OCI-LY7 (cell line): ENCODE results near the gene KCNJ2. TPM values are rescaled to one million over a fixed set of nuclear protein-coding genes. Genes with fewer than 3 reads are reported as not detected.

Experiments
- BruUV-seq: library from RNA; stranded (reverse); fragments of 400-500 nt; replicated peaks from 2 replicates; lab custom pipeline; 2021; lab: Mats Ljungman, UMichigan
- CTCF ChIA-PET: fragments of 300-600 bp; sonication (Branson Sonifier 250); formaldehyde crosslinking; loops from one replicate; lab custom pipeline; 2022; ENCODE audit warnings: antibody characterized with exemption; ENCODE audit not compliant: unreplicated experiment; lab: Charles Lee
- POLR2A ChIA-PET: fragments of 300-600 bp; sonication (Branson Sonifier 250); formaldehyde crosslinking; loops from one replicate; lab custom pipeline; 2022; ENCODE audit warnings: antibody characterized with exemption; lab: Charles Lee
- DNase-seq: peaks from one replicate; pipeline ENCODE4 v3.0.0-alpha.2; 2015; ENCODE audit warnings: low spot score
- H2AFZ ChIP-seq: fragments of 200-600 bp; sonication (generic), shearing (Covaris generic); 2 replicates; pipeline ENCODE4 v1.6.1; 2014; ENCODE audit warnings: mild to moderate bottlenecking, antibody characterized with exemption, low read length, moderate library complexity
- H3K27ac ChIP-seq: fragments of 200-600 bp; sonication (generic); 2 replicates; pipeline ENCODE4 v1.5.1; 2014; ENCODE audit warnings: mixed run types, low read depth, mild to moderate bottlenecking, moderate library complexity, low read length, inconsistent platforms; ENCODE audit not compliant: poor library complexity, severe bottlenecking
- H3K36me3 ChIP-seq: fragments of 200-600 bp; sonication (generic); 2 replicates; pipeline ENCODE4 v1.6.1; 2014; ENCODE audit warnings: mild to moderate bottlenecking, antibody characterized with exemption, low read length, moderate library complexity, mixed read lengths; ENCODE audit not compliant: insufficient read depth
- H3K4me1 ChIP-seq: fragments of 200-600 bp; sonication (generic); 2 replicates; pipeline ENCODE4 v1.5.1; 2014; ENCODE audit warnings: mild to moderate bottlenecking, low read length; ENCODE audit not compliant: insufficient read depth, poor library complexity, severe bottlenecking
- H3K4me2 ChIP-seq: fragments of 200-600 bp; sonication (generic); 2 replicates; pipeline ENCODE4 v1.6.1; 2014; ENCODE audit warnings: mild to moderate bottlenecking, low read length
- H3K4me3 ChIP-seq: fragments of 200-600 bp; sonication (generic); 2 replicates; pipeline ENCODE4 v1.5.1; 2014; ENCODE audit warnings: mild to moderate bottlenecking, low read depth, low read length; ENCODE audit not compliant: poor library complexity, severe bottlenecking
- H3K79me2 ChIP-seq: fragments of 200-600 bp; sonication (generic); 2 replicates; pipeline ENCODE4 v1.6.1; 2016; ENCODE audit warnings: low read depth, mild to moderate bottlenecking, low read length, moderate library complexity, mixed read lengths; ENCODE audit not compliant: insufficient read depth
- H3K9me2 ChIP-seq: fragments of 200-600 bp; sonication (generic); 2 replicates; pipeline ENCODE4 v1.6.1; 2016; ENCODE audit warnings: mild to moderate bottlenecking, low read length, mixed read lengths; ENCODE audit not compliant: insufficient read depth
- H3K9me3 ChIP-seq: fragments of 200-600 bp; sonication (generic); 2 replicates; pipeline ENCODE4 v1.6.1; 2014; ENCODE audit warnings: mild to moderate bottlenecking, mixed run types, low read length, mixed read lengths
- H4K20me1 ChIP-seq: fragments of 200-600 bp; sonication (generic); 2 replicates; pipeline ENCODE4 v1.6.1; 2014; ENCODE audit warnings: mild to moderate bottlenecking, antibody characterized with exemption, low read length, moderate library complexity, mixed read lengths; ENCODE audit not compliant: insufficient read depth
- EZH2phosphoT487 ChIP-seq: fragments of 200-600 bp; sonication (generic); IDR thresholded peaks from 2 replicates; pipeline ENCODE4 v1.6.1; 2018; ENCODE audit warnings: low read depth, borderline replicate concordance, mild to moderate bottlenecking, mixed run types, antibody characterized with exemption, low read length, moderate library complexity, mixed read lengths
- intact Hi-C: fragments of 100-400 bp; cut with micrococcal nuclease; formaldehyde crosslinking; loops from one replicate; pipeline ENCODE4 v1.10.0; 2022; ENCODE audit not compliant: unreplicated experiment
- total RNA-seq, 2 experiments: library from RNA; depleted of rRNA in 1 of 2; stranded (reverse); fragments of >200 nt in 1 of 2; shearing (Covaris generic) in 1 of 2; gene quantifications; 2 replicates each; pipeline ENCODE4 v1.2.3, GENCODE V29; 2014 to 2022
- TF ChIP-seq, protein P1 (sequence below): fragments of 200-600 bp; sonication (generic); conservative IDR thresholded peaks from 2 replicates; pipeline ENCODE4 v1.5.1; 2014; ENCODE audit warnings: mild to moderate bottlenecking, antibody characterized with exemption, low read length, moderate library complexity, mixed read lengths

The KCNJ2 gene
- total RNA-seq, 2 experiments from 2014 or later = 0.55 to 0.88 TPM

DNA sequence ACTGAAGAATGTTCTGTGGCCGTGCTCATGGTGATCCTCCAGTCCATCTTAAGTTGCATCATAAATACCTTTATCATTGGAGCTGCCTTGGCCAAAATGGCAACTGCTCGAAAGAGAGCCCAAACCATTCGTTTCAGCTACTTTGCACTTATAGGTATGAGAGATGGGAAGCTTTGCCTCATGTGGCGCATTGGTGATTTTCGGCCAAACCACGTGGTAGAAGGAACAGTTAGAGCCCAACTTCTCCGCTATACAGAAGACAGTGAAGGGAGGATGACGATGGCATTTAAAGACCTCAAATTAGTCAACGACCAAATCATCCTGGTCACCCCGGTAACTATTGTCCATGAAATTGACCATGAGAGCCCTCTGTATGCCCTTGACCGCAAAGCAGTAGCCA is 36.8 kb upstream of the KCNJ2 start:
- ChIA-PET CTCF (no interaction called here), POLR2A (interaction anchor here (0.6 to 0.9 kb wide), 5 partner anchors 27 to 982 kb away, joined by 3 to 4 read pairs (median 3); no protein-coding TSS in a partner anchor)
- H3K36me3 ChIP-seq = no peaks in the 10 kb centered on the region
- H2AFZ ChIP-seq = no peak overlapping the region
- H3K27ac ChIP-seq = no peak overlapping the region
- H3K4me3 ChIP-seq = no peak overlapping the region
- DNase-seq = no peak
- no peak overlapping the region for H3K4me2 ChIP-seq
- TF ChIP-seq, protein P1, sequence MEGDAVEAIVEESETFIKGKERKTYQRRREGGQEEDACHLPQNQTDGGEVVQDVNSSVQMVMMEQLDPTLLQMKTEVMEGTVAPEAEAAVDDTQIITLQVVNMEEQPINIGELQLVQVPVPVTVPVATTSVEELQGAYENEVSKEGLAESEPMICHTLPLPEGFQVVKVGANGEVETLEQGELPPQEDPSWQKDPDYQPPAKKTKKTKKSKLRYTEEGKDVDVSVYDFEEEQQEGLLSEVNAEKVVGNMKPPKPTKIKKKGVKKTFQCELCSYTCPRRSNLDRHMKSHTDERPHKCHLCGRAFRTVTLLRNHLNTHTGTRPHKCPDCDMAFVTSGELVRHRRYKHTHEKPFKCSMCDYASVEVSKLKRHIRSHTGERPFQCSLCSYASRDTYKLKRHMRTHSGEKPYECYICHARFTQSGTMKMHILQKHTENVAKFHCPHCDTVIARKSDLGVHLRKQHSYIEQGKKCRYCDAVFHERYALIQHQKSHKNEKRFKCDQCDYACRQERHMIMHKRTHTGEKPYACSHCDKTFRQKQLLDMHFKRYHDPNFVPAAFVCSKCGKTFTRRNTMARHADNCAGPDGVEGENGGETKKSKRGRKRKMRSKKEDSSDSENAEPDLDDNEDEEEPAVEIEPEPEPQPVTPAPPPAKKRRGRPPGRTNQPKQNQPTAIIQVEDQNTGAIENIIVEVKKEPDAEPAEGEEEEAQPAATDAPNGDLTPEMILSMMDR = no peak
- TF ChIP-seq EZH2phosphoT487 = no peak
- no peaks in the 10 kb centered on the region for H3K9me3 ChIP-seq
- intact Hi-C loops = no loop called here
- no peaks in the 10 kb centered on the region for H3K4me1 ChIP-seq
- H3K79me2 ChIP-seq = no peaks in the 10 kb centered on the region
- no TSS peak for BruUV-seq
- H3K9me2 ChIP-seq = no peaks in the 10 kb centered on the region
- H4K20me1 ChIP-seq = no peaks in the 10 kb centered on the region

DNA sequence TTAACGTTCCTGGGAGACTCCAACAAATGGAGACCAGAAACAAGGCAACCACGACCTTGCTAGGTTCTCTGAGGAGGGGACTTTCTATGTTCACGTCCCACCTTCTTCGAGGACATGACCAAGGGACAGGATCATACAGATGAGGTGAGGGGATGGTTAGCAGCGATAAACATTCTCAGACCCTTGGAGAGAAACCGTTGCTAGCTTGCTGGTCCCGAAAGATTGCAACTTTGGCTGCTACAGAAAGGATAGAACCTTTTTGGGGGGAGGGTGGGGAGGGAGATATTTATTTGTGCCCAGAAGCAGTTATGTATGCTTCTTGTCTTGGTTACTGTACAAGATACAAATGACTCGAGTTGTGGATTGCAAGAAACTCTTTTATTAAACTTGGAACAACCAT is 35.3 kb upstream of the KCNJ2 start:
- no peaks in the 10 kb centered on the region for H4K20me1 ChIP-seq
- H2AFZ ChIP-seq = no peak overlapping the region
- POLR2A ChIA-PET = no interaction called here
- no peak overlapping the region for H3K4me3 ChIP-seq
- no peaks in the 10 kb centered on the region for H3K9me3 ChIP-seq
- no peaks in the 10 kb centered on the region for H3K36me3 ChIP-seq
- no peak overlapping the region for H3K27ac ChIP-seq
- no peaks in the 10 kb centered on the region for H3K4me1 ChIP-seq
- DNase-seq = no peak
- intact Hi-C loops = no loop called here
- H3K9me2 ChIP-seq = no peaks in the 10 kb centered on the region
- no peak overlapping the region for H3K4me2 ChIP-seq
- H3K79me2 ChIP-seq = no peaks in the 10 kb centered on the region
- no TSS peak for BruUV-seq
- CTCF ChIA-PET = no interaction called here
- TF ChIP-seq, protein P1 = no peak
- TF ChIP-seq EZH2phosphoT487 = no peak

DNA sequence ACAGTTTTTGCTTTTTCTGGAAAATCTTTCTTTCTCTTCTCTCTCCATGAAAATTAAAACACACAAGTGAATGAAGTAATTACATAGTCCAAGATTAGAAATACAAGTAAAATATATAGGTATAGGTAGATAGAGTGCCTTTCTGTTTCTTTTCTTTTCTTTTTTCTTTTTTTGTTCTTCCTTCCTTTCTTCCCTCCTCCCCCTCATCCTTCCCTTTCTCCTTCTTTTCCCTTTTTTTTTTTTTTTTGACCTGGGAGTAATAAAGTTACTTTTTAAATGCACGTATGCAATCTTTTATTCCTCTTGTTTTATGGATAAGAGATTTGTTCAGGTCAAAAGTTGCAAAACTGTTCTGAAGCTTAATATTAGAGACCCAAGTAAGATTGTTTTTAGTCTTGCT is 34.6 kb upstream of the KCNJ2 start:
- ChIA-PET CTCF (no interaction called here), POLR2A (no interaction called here)
- no peaks in the 10 kb centered on the region for H3K79me2 ChIP-seq
- H3K4me2 ChIP-seq = no peak overlapping the region
- H3K36me3 ChIP-seq = no peaks in the 10 kb centered on the region
- no TSS peak for BruUV-seq
- DNase-seq = no peak
- H3K4me3 ChIP-seq = no peak overlapping the region
- intact Hi-C loops = loop anchor here (5.0 kb wide), 1 partner anchor 418 kb away; no protein-coding TSS in a partner anchor
- TF ChIP-seq, protein P1 = no peak
- no peak for TF ChIP-seq EZH2phosphoT487
- no peak overlapping the region for H2AFZ ChIP-seq
- H4K20me1 ChIP-seq = no peaks in the 10 kb centered on the region
- H3K27ac ChIP-seq = no peak overlapping the region
- no peaks in the 10 kb centered on the region for H3K4me1 ChIP-seq
- H3K9me3 ChIP-seq = no peaks in the 10 kb centered on the region
- no peaks in the 10 kb centered on the region for H3K9me2 ChIP-seq
